GM23338 (cell line): ENCODE data around the gene RPL27A. TPM values are rescaled to one million over a fixed set of nuclear protein-coding genes. Genes with fewer than 3 reads are reported as not detected.

Experiments used
- ATAC-seq: fragments of 200-7000 bp; cut with Tn5 transposase; 3 replicates; pipeline ENCODE4 v1.9.1; 2020
- DNase-seq: peaks from one replicate; pipeline ENCODE4 v3.0.0-alpha.2; 2015; ENCODE audit warnings: low spot score
- H2AFZ ChIP-seq: fragments of 200-600 bp; sonication (generic); 2 replicates; pipeline ENCODE4 v1.8.0; 2016; ENCODE audit warnings: antibody characterized with exemption, mild to moderate bottlenecking, moderate library complexity
- H3F3A ChIP-seq: fragments of 200-600 bp; sonication (generic); replicated peaks from 2 replicates; pipeline ENCODE4 v1.8.0; 2017; ENCODE audit warnings: antibody characterized with exemption, mixed run types, low read depth
- H3K27ac ChIP-seq: fragments of 200-600 bp; sonication (generic); 2 replicates; pipeline ENCODE4 v1.6.1; 2016; ENCODE audit warnings: low read depth
- H3K27me3 ChIP-seq: fragments of 200-600 bp; sonication (generic); 2 replicates; pipeline ENCODE4 v1.8.0; 2016; ENCODE audit warnings: mild to moderate bottlenecking, mixed run types, moderate library complexity; ENCODE audit not compliant: insufficient read depth
- H3K36me3 ChIP-seq: fragments of 200-600 bp; sonication (generic); 2 replicates; pipeline ENCODE4 v1.8.0; 2016; ENCODE audit warnings: mild to moderate bottlenecking; ENCODE audit not compliant: insufficient read depth
- H3K4me1 ChIP-seq: fragments of 200-600 bp; sonication (generic); 2 replicates; pipeline ENCODE4 v1.8.0; 2016; ENCODE audit warnings: mild to moderate bottlenecking, moderate library complexity; ENCODE audit not compliant: insufficient read depth
- H3K4me2 ChIP-seq: fragments of 200-600 bp; sonication (generic); 2 replicates; pipeline ENCODE4 v1.7.1; 2017; ENCODE audit warnings: mixed run types
- H3K4me3 ChIP-seq: fragments of 200-600 bp; sonication (generic); 2 replicates; pipeline ENCODE4 v1.6.1; 2016; ENCODE audit warnings: mixed run types
- H3K79me2 ChIP-seq: fragments of 200-600 bp; sonication (generic); replicated peaks from 2 replicates; pipeline ENCODE4 v1.8.0; 2017; ENCODE audit warnings: mild to moderate bottlenecking; ENCODE audit not compliant: insufficient read depth
- H3K9me2 ChIP-seq: fragments of 200-600 bp; sonication (generic); 2 replicates; pipeline ENCODE4 v1.8.0; 2017; ENCODE audit not compliant: insufficient read depth
- H4K20me1 ChIP-seq: fragments of 200-600 bp; sonication (generic); replicated peaks from 2 replicates; pipeline ENCODE4 v1.8.0; 2017; ENCODE audit warnings: mild to moderate bottlenecking; ENCODE audit not compliant: insufficient read depth
- H3K27ac Mint-ChIP-seq: 2 replicates; pipeline ENCODE4 v1.8.0; 2020; ENCODE audit warnings: inconsistent platforms, mild to moderate bottlenecking, moderate library complexity, mixed read lengths
- H3K27me3 Mint-ChIP-seq: 3 replicates; pipeline ENCODE4 v1.8.0; 2022; ENCODE audit warnings: low read depth, mild to moderate bottlenecking, moderate library complexity, mixed read lengths, inconsistent platforms; ENCODE audit not compliant: insufficient read depth, poor library complexity
- H3K36me3 Mint-ChIP-seq: 3 replicates; pipeline ENCODE4 v1.8.0; 2021; ENCODE audit warnings: low read depth, mild to moderate bottlenecking, inconsistent platforms, moderate library complexity, mixed read lengths
- H3K4me1 Mint-ChIP-seq: 3 replicates; pipeline ENCODE4 v1.8.0; 2020; ENCODE audit warnings: mild to moderate bottlenecking, inconsistent platforms, mixed read lengths
- H3K4me3 Mint-ChIP-seq: 3 replicates; pipeline ENCODE4 v1.8.0; 2021; ENCODE audit warnings: moderate library complexity, mild to moderate bottlenecking, inconsistent platforms, mixed read lengths
- H3K9me3 Mint-ChIP-seq: 3 replicates; pipeline ENCODE4 v1.8.0; 2020; ENCODE audit warnings: moderate library complexity, mild to moderate bottlenecking, inconsistent platforms, mixed read lengths
- CREB1 ChIP-seq: fragments of 250-450 bp; sonication (Bioruptor Pico); IDR thresholded peaks from 2 replicates; pipeline ENCODE4 v1.5.0; 2020; ENCODE audit warnings: low read depth, mild to moderate bottlenecking, moderate library complexity
- CTCF ChIP-seq, 2 experiments: fragments of 200-600 bp in 1 of 2; sonication (generic) in 1 of 2; conservative IDR thresholded peaks; 2 replicates each; pipeline versions ENCODE4 v1.5.1 to v1.6.1; 2016 to 2017; ENCODE audit warnings: antibody characterized with exemption in 2 of 2, low read depth in 2 of 2, mild to moderate bottlenecking in 2 of 2, moderate library complexity in 1 of 2
- EZH2 ChIP-seq: fragments of 200-600 bp; sonication (generic); IDR thresholded peaks from one replicate; pipeline ENCODE4 v1.8.0; 2017; ENCODE audit warnings: antibody characterized with exemption, mild to moderate bottlenecking, low read depth; ENCODE audit not compliant: unreplicated experiment
- EZH2phosphoT487 ChIP-seq: fragments of 200-600 bp; sonication (generic); IDR thresholded peaks from one replicate; pipeline ENCODE4 v1.8.1; 2018; ENCODE audit warnings: antibody characterized with exemption; ENCODE audit not compliant: unreplicated experiment
- JUNB ChIP-seq: IDR thresholded peaks from one replicate; pipeline ENCODE4 v1.6.1; 2016; ENCODE audit warnings: antibody characterized with exemption; ENCODE audit not compliant: unreplicated experiment
- NANOG ChIP-seq: IDR thresholded peaks from 2 replicates; pipeline ENCODE4 v1.6.1; 2016; ENCODE audit warnings: antibody characterized with exemption, borderline replicate concordance
- STAT1 ChIP-seq: IDR thresholded peaks from one replicate; pipeline ENCODE4 v1.6.1; 2016; ENCODE audit warnings: antibody characterized with exemption; ENCODE audit not compliant: unreplicated experiment
- ZNF114 ChIP-seq: fragments of 250-450 bp; sonication (Bioruptor Pico); IDR thresholded peaks from 2 replicates; pipeline ENCODE4 v1.5.0; 2020; ENCODE audit warnings: mild to moderate bottlenecking, moderate library complexity
- ZNF331 ChIP-seq: fragments of 250-450 bp; sonication (Bioruptor Pico); IDR thresholded peaks from 2 replicates; pipeline ENCODE4 v1.5.0; 2020; ENCODE audit warnings: low read depth, mild to moderate bottlenecking, moderate library complexity
- polyA plus RNA-seq: library from polyadenylated mRNA; unstranded; fragments of >200 nt; fragmentation: Nextera tagmentation; extraction: Ambion mirVana; gene quantifications from 2 replicates; pipeline ENCODE4 v1.2.1, GENCODE V29; 2016
- total RNA-seq: library from RNA; depleted of rRNA; stranded (reverse); fragments of >200 nt; shearing (Covaris generic); gene quantifications from 2 replicates; pipeline ENCODE4 v1.2.3, GENCODE V29; 2014
- TF ChIP-seq, protein P1 (sequence below): IDR thresholded peaks from 2 replicates; pipeline ENCODE4 v1.6.1; 2016; ENCODE audit warnings: antibody characterized with exemption
- TF ChIP-seq, protein P2 (sequence below): fragments of 250-450 bp; sonication (Bioruptor Pico); IDR thresholded peaks from 2 replicates; pipeline ENCODE4 v1.5.0; 2020; ENCODE audit warnings: mild to moderate bottlenecking, moderate library complexity

Gene RPL27A
- total and polyA plus RNA-seq, 2 experiments from 2014 or later = 1,283 to 3,167 TPM

DNA sequence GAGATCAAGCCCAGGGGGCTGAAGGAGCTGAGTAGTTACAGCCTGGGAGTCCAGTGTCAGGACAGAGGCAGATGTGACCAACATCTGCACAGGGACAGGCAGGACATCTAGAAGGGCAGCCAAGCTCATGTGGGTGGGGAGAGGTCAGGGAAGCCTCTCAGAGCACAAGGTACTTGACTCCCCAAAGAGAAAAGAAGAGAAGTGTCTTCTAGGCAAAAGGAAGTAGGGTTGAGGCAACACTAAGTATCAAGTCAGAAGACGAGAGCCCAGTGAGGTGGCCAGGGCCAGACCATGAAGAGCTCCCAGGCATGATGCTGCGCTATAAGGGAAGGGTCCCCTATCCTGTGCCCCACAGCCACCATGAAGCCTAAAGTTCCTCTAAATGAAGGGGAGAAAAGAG is 21.5 kb downstream of the RPL27A start:
- peaks cover 25% of the 10 kb centered on the region for H3K36me3 Mint-ChIP-seq
- H3K27me3 ChIP-seq = no peaks in the 10 kb centered on the region
- peaks cover 5% of the 10 kb centered on the region for H3K9me2 ChIP-seq
- H4K20me1 ChIP-seq = no peaks in the 10 kb centered on the region
- H3K27ac Mint-ChIP-seq = peak overlapping the region; percentile 19; the same call in 1 of the 2 replicates
- H3K4me2 ChIP-seq = no peak overlapping the region
- DNase-seq (no peak), ATAC-seq (no peak)
- no peaks in the 10 kb centered on the region for H3K79me2 ChIP-seq
- H3K4me1 ChIP-seq = peaks cover 37% of the 10 kb centered on the region
- H3K4me1 Mint-ChIP-seq = peaks cover 44% of the 10 kb centered on the region
- no peak overlapping the region for H3K4me3 ChIP-seq
- no peaks in the 10 kb centered on the region for H3K36me3 ChIP-seq
- no peak overlapping the region for H3K4me3 Mint-ChIP-seq
- no peak overlapping the region for H2AFZ ChIP-seq
- no peaks in the 10 kb centered on the region; the same call in 2 of the 3 replicates for H3K9me3 Mint-ChIP-seq
- TF ChIP-seq, protein P1, sequence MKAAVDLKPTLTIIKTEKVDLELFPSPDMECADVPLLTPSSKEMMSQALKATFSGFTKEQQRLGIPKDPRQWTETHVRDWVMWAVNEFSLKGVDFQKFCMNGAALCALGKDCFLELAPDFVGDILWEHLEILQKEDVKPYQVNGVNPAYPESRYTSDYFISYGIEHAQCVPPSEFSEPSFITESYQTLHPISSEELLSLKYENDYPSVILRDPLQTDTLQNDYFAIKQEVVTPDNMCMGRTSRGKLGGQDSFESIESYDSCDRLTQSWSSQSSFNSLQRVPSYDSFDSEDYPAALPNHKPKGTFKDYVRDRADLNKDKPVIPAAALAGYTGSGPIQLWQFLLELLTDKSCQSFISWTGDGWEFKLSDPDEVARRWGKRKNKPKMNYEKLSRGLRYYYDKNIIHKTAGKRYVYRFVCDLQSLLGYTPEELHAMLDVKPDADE = no peak
- TF ChIP-seq EZH2 = no peak
- no peak for TF ChIP-seq CREB1 (CRISPR knock-in tag)
- TF ChIP-seq STAT1 = no peak
- no peak for TF ChIP-seq CTCF (conservative IDR thresholded peaks at IDR 0.05; ENCODE audit: low read depth in 2 of 2)
- no peak overlapping the region for H3K27ac ChIP-seq
- H3F3A ChIP-seq = peaks cover 18% of the 10 kb centered on the region
- H3K27me3 Mint-ChIP-seq = peaks cover 14% of the 10 kb centered on the region

DNA sequence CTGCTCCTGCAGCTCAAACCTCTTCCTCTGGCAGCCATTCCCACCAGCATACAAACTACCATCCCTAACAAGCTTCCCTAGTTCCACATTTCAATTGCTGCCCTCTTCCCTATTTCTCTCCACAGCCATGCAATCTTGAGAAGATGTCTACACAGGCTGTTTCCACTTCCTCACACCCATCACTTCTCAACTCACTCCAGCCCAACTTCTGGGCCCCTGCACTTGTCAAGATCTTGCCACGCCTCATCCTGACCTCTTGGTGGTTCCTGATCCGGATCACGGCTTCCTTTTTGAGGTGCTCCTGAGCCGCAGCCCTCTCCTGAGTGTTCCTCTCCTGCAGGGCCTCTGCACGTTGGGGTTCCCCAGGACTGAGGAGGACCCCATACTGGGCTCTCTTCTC is 22.6 kb downstream of the RPL27A start:
- DNase-seq (no peak), ATAC-seq (no peak)
- peaks cover 41% of the 10 kb centered on the region for H3K4me1 Mint-ChIP-seq
- H3K4me3 Mint-ChIP-seq = no peak overlapping the region
- Histone ChIP-seq H3K4me2 (no peak overlapping the region), H3F3A (peaks cover 8% of the 10 kb centered on the region; the same call in 1 of the 2 replicates), H3K79me2 (no peaks in the 10 kb centered on the region), H3K9me2 (peaks cover 3% of the 10 kb centered on the region), H4K20me1 (no peaks in the 10 kb centered on the region), H3K27ac (no peak overlapping the region), H3K4me1 (peaks cover 31% of the 10 kb centered on the region), H3K27me3 (no peaks in the 10 kb centered on the region), H3K4me3 (no peak overlapping the region), H3K36me3 (no peaks in the 10 kb centered on the region), H2AFZ (no peak overlapping the region)
- H3K27ac Mint-ChIP-seq = no peak overlapping the region
- H3K9me3 Mint-ChIP-seq = no peaks in the 10 kb centered on the region; the same call in 2 of the 3 replicates
- H3K27me3 Mint-ChIP-seq = peaks cover 17% of the 10 kb centered on the region
- peaks cover 19% of the 10 kb centered on the region; the same call in 2 of the 3 replicates for H3K36me3 Mint-ChIP-seq
- TF ChIP-seq JUNB (no peak), ZNF114 (no peak), ZNF331 (no peak), NANOG (no peak), EZH2phosphoT487 (no peak), EZH2 (no peak)
- TF ChIP-seq, protein P2, sequence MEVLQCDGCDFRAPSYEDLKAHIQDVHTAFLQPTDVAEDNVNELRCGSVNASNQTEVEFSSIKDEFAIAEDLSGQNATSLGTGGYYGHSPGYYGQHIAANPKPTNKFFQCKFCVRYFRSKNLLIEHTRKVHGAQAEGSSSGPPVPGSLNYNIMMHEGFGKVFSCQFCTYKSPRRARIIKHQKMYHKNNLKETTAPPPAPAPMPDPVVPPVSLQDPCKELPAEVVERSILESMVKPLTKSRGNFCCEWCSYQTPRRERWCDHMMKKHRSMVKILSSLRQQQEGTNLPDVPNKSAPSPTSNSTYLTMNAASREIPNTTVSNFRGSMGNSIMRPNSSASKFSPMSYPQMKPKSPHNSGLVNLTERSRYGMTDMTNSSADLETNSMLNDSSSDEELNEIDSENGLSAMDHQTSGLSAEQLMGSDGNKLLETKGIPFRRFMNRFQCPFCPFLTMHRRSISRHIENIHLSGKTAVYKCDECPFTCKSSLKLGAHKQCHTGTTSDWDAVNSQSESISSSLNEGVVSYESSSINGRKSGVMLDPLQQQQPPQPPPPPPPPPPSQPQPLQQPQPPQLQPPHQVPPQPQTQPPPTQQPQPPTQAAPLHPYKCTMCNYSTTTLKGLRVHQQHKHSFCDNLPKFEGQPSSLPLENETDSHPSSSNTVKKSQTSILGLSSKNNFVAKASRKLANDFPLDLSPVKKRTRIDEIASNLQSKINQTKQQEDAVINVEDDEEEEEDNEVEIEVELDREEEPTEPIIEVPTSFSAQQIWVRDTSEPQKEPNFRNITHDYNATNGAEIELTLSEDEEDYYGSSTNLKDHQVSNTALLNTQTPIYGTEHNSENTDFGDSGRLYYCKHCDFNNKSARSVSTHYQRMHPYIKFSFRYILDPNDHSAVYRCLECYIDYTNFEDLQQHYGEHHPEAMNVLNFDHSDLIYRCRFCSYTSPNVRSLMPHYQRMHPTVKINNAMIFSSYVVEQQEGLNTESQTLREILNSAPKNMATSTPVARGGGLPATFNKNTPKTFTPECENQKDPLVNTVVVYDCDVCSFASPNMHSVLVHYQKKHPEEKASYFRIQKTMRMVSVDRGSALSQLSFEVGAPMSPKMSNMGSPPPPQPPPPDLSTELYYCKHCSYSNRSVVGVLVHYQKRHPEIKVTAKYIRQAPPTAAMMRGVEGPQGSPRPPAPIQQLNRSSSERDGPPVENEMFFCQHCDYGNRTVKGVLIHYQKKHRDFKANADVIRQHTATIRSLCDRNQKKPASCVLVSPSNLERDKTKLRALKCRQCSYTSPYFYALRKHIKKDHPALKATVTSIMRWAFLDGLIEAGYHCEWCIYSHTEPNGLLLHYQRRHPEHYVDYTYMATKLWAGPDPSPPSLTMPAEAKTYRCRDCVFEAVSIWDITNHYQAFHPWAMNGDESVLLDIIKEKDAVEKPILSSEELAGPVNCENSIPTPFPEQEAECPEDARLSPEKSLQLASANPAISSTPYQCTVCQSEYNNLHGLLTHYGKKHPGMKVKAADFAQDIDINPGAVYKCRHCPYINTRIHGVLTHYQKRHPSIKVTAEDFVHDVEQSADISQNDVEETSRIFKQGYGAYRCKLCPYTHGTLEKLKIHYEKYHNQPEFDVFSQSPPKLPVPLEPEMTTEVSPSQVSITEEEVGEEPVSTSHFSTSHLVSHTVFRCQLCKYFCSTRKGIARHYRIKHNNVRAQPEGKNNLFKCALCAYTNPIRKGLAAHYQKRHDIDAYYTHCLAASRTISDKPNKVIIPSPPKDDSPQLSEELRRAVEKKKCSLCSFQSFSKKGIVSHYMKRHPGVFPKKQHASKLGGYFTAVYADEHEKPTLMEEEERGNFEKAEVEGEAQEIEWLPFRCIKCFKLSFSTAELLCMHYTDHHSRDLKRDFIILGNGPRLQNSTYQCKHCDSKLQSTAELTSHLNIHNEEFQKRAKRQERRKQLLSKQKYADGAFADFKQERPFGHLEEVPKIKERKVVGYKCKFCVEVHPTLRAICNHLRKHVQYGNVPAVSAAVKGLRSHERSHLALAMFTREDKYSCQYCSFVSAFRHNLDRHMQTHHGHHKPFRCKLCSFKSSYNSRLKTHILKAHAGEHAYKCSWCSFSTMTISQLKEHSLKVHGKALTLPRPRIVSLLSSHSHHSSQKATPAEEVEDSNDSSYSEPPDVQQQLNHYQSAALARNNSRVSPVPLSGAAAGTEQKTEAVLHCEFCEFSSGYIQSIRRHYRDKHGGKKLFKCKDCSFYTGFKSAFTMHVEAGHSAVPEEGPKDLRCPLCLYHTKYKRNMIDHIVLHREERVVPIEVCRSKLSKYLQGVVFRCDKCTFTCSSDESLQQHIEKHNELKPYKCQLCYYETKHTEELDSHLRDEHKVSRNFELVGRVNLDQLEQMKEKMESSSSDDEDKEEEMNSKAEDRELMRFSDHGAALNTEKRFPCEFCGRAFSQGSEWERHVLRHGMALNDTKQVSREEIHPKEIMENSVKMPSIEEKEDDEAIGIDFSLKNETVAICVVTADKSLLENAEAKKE (CRISPR knock-in tag) = no peak
- TF ChIP-seq, protein P1 = no peak
